ENCODE data around the gene PTPRA. TPM values are rescaled to one million over a fixed set of nuclear protein-coding genes. Genes with fewer than 3 reads are reported as not detected.
A peak's percentile ranks its signal among the peaks of the same experiment; 100 is the strongest.

PTPRA gene
- total RNA-seq, 1 donor from 2014 or later, result 88.7 TPM

- H3K36me3 Mint-ChIP-seq (ENCODE audit: low read depth), result peaks cover 9% of the 10 kb centered on the region
- H3K9me3 Mint-ChIP-seq, result no peaks in the 10 kb centered on the region
- H3K4me1 Mint-ChIP-seq, result no peaks in the 10 kb centered on the region
- peak overlapping the region; percentile 10 for H3K27ac Mint-ChIP-seq (ENCODE audit: unreplicated experiment)
- DNase-seq (ENCODE audit: low read depth, low spot score), result no peak
- H3K4me3 Mint-ChIP-seq, result no peak overlapping the region
- H3K27me3 Mint-ChIP-seq (ENCODE audit: low read depth), result no peaks in the 10 kb centered on the region
- no peak for TF ChIP-seq CTCF (conservative IDR thresholded peaks at IDR 0.05)
Observed at GRCh38 chr20:2967841-2968240, 94.6 kb downstream of the PTPRA start.

GRCh38 chr20:2972126-2972525 lies 98.8 kb downstream of the PTPRA start:
- Mint-ChIP-seq H3K9me3 (no peaks in the 10 kb centered on the region), H3K27me3 (ENCODE audit: low read depth) (no peaks in the 10 kb centered on the region), H3K36me3 (ENCODE audit: low read depth) (peaks cover 9% of the 10 kb centered on the region), H3K4me3 (no peak overlapping the region), H3K27ac (ENCODE audit: unreplicated experiment) (no peak overlapping the region), H3K4me1 (peaks cover 6% of the 10 kb centered on the region)
- no peak for DNase-seq (ENCODE audit: low read depth, low spot score)
- no peak for TF ChIP-seq CTCF (conservative IDR thresholded peaks at IDR 0.05)

DNA sequence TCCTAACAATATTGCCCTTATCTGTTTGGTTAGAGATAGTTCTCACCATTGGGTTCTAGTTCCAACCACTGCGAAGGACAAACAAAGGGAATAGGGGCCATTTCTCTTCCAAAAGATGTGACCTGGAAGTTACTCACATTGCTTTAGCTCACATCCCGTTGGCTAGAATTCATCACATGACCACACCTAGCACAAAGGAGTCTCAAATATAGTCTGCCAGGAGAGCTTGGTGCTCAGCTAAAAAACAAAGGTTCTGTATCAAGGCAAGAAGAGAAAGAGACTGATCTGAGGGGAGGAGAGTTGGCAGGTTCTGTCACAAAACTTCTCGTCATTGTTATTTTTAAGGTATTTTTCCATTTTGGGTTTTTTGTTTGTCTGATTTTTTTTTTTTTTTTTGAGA lies 100.3 kb downstream of the PTPRA start:
- Mint-ChIP-seq H3K36me3 (ENCODE audit: low read depth) (peaks cover 9% of the 10 kb centered on the region), H3K27ac (ENCODE audit: unreplicated experiment) (no peak overlapping the region), H3K27me3 (ENCODE audit: low read depth) (no peaks in the 10 kb centered on the region), H3K9me3 (no peaks in the 10 kb centered on the region), H3K4me1 (peaks cover 6% of the 10 kb centered on the region), H3K4me3 (no peak overlapping the region)
- DNase-seq (ENCODE audit: low read depth, low spot score), result no peak
- TF ChIP-seq CTCF (conservative IDR thresholded peaks at IDR 0.05), result no peak

- H3K9me3 Mint-ChIP-seq, result no peaks in the 10 kb centered on the region
- TF ChIP-seq CTCF (conservative IDR thresholded peaks at IDR 0.05), result no peak
- DNase-seq (ENCODE audit: low read depth, low spot score), result no peak
- H3K4me1 Mint-ChIP-seq, result peaks cover 2% of the 10 kb centered on the region
- peaks cover 5% of the 10 kb centered on the region for H3K36me3 Mint-ChIP-seq (ENCODE audit: low read depth)
- no peaks in the 10 kb centered on the region for H3K27me3 Mint-ChIP-seq (ENCODE audit: low read depth)
- H3K4me3 Mint-ChIP-seq, result no peak overlapping the region
- H3K27ac Mint-ChIP-seq (ENCODE audit: unreplicated experiment), result no peak overlapping the region
Observed at GRCh38 chr20:2978519-2978918, 105.2 kb downstream of the PTPRA start.

DNA sequence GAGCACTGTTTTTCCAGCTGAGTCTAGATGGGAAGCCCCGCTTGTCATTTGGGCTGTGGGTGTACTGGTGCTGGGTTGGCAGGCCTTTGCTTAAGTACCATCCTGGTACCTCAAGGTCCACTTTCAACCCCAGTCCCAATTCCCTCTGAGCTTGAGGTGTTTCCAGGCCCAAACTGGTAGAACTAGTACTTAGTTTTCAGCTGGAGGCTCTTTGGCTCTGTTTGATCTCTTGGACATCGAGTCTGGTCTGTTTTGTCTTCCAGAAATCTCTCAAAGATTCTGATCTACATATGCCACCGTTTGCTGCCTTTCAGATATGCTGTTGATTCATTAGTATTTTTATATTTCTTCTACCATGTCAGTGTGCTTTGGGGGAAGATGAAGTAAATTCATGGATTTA lies 108.4 kb downstream of the PTPRA start:
- Mint-ChIP-seq H3K27me3 (ENCODE audit: low read depth) (no peaks in the 10 kb centered on the region), H3K4me1 (no peaks in the 10 kb centered on the region), H3K9me3 (no peaks in the 10 kb centered on the region), H3K27ac (ENCODE audit: unreplicated experiment) (no peak overlapping the region), H3K36me3 (ENCODE audit: low read depth) (no peaks in the 10 kb centered on the region), H3K4me3 (no peak overlapping the region)
- no peak for TF ChIP-seq CTCF (conservative IDR thresholded peaks at IDR 0.05)
- no peak for DNase-seq (ENCODE audit: low read depth, low spot score)

DNA sequence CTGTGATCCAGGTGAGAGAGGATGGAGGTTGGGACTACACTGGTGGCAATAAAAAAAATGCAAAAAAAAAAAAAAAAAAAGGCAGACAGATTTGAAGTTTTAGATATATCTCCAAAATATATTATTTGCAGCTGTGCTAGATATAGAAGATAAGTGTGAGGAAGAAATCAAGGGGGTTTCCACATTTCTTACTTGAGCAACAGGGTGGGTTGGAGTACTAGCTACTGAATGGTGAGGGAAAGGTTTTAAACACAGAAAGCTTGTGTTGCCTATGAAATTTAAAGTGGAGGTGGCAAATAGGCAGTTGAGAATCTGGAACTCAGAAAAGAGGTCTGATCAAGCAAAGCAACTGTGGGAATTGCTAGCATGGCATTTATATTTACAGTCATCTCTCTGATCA lies 110.2 kb downstream of the PTPRA start:
- Mint-ChIP-seq H3K9me3 (no peaks in the 10 kb centered on the region), H3K4me1 (no peaks in the 10 kb centered on the region), H3K27me3 (ENCODE audit: low read depth) (no peaks in the 10 kb centered on the region), H3K27ac (ENCODE audit: unreplicated experiment) (no peak overlapping the region), H3K36me3 (ENCODE audit: low read depth) (peaks cover under 1% of the 10 kb centered on the region), H3K4me3 (no peak overlapping the region)
- TF ChIP-seq CTCF (conservative IDR thresholded peaks at IDR 0.05), result no peak
- DNase-seq (ENCODE audit: low read depth, low spot score), result no peak
